Stimulated activated CD4-positive, alpha-beta T cell treated with anti-CD3 and anti-CD28 coated beads, TNF-alpha, amount 100 ng/mL, for 1 hour (primary cell): ENCODE results near the gene EVI5L.

Source experiments
- DNase-seq, 3 donors: peaks; one replicate each; pipeline ENCODE4 v3.0.0-alpha.2; 2020; ENCODE audit warnings: low read depth in 3 of 3, low spot score in 1 of 3

The EVI5L gene

DNA sequence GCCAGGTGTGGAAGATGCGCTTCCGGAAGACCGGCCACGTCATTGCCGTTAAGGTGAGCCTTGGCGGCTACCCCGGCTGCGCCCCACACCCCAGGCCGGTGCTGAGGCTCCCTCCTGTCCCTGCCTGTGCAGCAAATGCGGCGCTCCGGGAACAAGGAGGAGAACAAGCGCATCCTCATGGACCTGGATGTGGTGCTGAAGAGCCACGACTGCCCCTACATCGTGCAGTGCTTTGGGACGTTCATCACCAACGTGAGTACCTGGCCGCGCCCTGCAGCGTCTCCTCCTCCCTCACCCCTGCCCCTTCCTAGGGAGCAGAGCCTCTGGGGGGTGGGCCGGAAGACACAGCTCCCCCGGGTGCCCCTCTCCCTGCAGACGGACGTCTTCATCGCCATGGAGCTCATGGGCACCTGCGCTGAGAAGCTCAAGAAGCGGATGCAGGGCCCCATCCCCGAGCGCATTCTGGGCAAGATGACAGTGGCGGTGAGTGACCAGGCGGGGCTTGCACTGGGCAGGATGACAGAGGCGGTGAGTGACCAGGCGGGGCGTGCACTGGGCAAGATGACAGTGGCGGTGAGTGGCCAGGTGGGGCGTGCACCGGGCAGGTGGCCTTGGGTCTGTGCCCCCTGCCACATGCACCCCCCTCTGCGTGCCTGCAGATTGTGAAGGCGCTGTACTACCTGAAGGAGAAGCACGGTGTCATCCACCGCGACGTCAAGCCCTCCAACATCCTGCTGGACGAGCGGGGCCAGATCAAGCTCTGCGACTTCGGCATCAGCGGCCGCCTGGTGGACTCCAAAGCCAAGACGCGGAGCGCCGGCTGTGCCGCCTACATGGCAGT lies 80.5 kb downstream of the EVI5L start:
- DNase-seq: no peak

DNA sequence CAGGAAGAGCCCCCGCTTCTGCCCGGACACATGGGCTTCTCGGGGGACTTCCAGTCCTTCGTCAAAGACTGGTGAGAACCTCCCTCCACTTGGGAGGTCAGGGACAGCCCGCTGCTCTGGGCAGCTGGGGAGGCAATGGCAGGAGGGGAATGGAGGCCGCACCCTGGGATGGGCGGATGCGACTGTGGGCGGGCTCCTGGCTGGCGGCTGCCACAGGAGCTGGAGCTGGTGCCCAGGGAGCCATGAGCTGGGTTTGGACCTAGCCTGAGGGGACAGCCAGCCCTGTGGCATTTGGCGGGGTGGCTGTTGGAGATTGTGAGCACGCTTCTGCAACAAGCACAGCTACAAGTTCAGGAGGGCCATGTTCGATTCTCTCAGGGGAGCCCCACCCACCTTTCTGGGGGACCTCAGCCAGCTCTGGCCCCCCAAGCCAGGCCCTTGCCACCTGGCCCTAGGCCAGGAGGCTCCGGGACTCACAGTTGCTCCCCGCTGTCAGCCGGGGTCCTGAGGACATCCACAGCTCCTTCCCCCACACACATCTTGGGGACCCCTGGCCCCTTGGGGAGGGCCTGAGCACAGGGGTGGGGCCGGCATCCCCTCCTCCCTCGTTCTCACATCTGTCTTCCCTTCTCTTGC lies 81.6 kb downstream of the EVI5L start:
- DNase-seq: no peak

DNA sequence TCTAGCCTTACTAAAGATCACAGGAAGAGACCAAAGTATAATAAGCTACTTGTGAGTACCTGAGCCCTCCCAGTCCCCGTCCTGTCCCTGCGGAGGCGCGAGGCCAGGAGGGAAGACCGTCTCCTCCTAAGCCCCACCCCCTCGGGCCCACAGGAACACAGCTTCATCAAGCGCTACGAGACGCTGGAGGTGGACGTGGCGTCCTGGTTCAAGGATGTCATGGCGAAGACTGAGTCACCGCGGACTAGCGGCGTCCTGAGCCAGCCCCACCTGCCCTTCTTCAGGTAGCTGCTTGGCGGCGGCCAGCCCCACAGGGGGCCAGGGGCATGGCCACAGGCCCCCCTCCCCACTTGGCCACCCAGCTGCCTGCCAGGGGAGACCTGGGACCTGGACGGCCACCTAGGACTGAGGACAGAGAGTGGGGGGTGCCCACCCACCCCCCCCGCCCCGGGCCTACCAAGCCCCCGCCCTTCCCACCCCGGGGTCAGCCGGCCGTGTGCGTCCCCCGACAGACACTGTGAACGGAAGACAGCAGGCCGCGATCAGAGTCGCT lies 82.2 kb downstream of the EVI5L start:
- DNase-seq: no peak

DNA sequence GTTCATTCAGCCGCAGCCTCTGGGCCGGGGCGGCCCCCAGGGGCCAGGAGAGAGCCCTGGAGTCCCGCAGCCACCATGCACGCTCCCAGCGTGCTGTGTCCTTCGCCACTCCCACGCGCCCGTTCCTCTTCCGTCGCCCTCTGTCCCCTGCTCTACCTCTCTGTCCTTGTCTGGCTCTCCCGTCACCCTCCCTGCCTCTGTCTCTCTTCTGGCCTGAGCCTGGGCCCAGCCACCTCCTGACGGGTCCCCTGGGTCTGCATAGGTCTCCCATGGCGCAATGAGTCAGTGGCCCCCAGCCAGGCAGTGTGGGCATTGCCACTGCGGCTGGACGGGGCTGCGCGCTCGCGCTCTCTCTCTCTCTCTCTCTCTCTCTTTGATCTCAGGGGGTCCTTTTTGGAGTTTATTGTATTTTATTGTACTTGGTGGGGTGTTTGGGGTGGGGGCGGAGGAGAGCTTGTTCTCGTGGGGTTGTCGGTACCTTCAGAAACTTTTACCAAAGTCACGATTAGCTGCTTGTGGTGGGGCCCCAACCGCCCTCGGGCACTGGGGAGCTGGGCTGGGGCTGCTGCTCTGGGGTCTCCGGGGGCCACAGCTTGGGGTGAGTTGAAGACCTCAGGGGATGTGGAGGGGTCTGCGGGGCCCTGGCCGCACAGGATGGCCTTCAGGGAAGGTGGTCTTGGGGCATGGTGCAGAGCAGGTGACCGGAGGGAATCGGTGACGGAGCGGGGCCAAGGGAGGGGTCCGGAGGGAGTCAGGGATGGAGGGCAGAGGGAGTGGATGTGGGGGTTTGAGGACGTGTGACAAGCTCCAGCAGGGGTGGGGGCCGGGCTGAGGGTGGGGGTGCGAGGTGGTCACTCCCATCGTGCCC lies 82.9 kb downstream of the EVI5L start:
- no peak for DNase-seq

DNA sequence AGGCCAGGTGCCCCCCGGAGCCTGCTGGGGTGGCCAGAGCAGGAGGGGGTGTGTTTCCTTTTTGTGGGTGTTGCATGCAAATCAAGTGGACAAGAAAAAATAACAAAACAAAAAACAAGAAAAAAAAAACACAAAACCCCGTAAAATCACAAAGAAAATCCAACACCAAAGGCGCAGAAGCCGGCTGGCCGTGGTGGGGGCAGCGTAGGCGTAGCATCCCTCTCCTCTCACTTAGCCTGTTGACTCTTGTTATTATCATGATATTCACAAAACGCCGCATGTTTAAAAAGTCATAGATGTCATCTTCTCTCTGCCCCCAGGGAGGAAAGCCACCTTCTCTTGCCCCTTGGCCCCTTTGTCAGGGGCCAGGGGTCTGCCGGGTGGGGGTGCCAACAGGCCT lies 83.6 kb downstream of the EVI5L start:
- no peak for DNase-seq

DNA sequence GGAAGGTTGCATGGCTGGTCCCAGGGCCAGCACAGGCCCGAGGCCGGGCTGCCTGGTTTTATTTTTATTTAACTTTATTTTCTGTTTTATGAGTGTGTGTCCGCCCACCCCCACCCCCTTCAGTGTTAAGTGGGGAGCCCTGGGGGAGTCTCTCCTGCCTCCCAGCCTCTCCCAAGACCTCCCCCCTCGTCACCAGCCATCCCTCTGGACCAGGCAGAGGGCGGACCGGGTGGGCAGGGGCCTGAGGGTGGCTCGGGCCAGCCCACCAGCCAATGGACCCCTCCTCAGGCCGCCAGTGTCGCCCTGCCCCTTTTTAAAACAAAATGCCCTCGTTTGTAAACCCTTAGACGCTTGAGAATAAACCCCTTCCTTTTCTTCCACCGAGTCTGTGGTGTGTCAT lies 84.1 kb downstream of the EVI5L start:
- no peak for DNase-seq
